WTC11 (cell line): Measurements from ENCODE around the gene GRAMD1A. TPM values are rescaled to one million over a fixed set of nuclear protein-coding genes. Genes with fewer than 3 reads are reported as not detected.

Experiments
- ARID4B ChIP-seq: sonication (generic); formaldehyde crosslinking; IDR thresholded peaks from 2 replicates; pipeline ENCODE4 v1.8.0; 2023; ENCODE audit warnings: missing genetic modification reagents, mild to moderate bottlenecking, borderline replicate concordance
- ATF1 ChIP-seq: sonication (generic); formaldehyde crosslinking; IDR thresholded peaks from 2 replicates; pipeline ENCODE4 v1.8.1; 2023; ENCODE audit warnings: mild to moderate bottlenecking, moderate library complexity, missing genetic modification reagents
- ETV6 ChIP-seq: sonication (generic); formaldehyde crosslinking; IDR thresholded peaks from 2 replicates; pipeline ENCODE4 v1.8.1; 2022; ENCODE audit warnings: mild to moderate bottlenecking, missing genetic modification reagents
- FOXP1 ChIP-seq: sonication (generic); formaldehyde crosslinking; IDR thresholded peaks from 2 replicates; pipeline ENCODE4 v1.8.0; 2022; ENCODE audit warnings: missing genetic modification reagents, mild to moderate bottlenecking, moderate library complexity, borderline replicate concordance
- HMGXB4 ChIP-seq: sonication (generic); formaldehyde crosslinking; IDR thresholded peaks from 2 replicates; pipeline ENCODE4 v1.8.1; 2023; ENCODE audit warnings: mild to moderate bottlenecking, moderate library complexity, missing genetic modification reagents
- MLX ChIP-seq: sonication (generic); formaldehyde crosslinking; IDR thresholded peaks from 2 replicates; pipeline ENCODE4 v1.8.1; 2023; ENCODE audit warnings: mild to moderate bottlenecking, missing genetic modification reagents, moderate library complexity
- MXD4 ChIP-seq: fragments of 250-450 bp; sonication (Bioruptor Pico); IDR thresholded peaks from 2 replicates; pipeline ENCODE4 v1.8.0; 2021; ENCODE audit warnings: mild to moderate bottlenecking, moderate library complexity, borderline replicate concordance
- NFE2L1 ChIP-seq: sonication (generic); formaldehyde crosslinking; IDR thresholded peaks from 2 replicates; pipeline ENCODE4 v1.8.1; 2023; ENCODE audit warnings: missing genetic modification reagents
- OVOL2 ChIP-seq: fragments of 250-450 bp; sonication (Bioruptor Pico); IDR thresholded peaks from 2 replicates; pipeline ENCODE4 v1.9.0; 2021; ENCODE audit warnings: mild to moderate bottlenecking, borderline replicate concordance
- SP1 ChIP-seq: sonication (generic); formaldehyde crosslinking; conservative IDR thresholded peaks from 2 replicates; pipeline ENCODE4 v1.8.1; 2022; ENCODE audit warnings: missing genetic modification reagents
- TEAD1 ChIP-seq: sonication (generic); formaldehyde crosslinking; IDR thresholded peaks from 2 replicates; pipeline ENCODE4 v1.8.0; 2022; ENCODE audit warnings: mild to moderate bottlenecking, missing genetic modification reagents
- TEAD4 ChIP-seq: sonication (generic); formaldehyde crosslinking; IDR thresholded peaks from 2 replicates; pipeline ENCODE4 v1.8.0; 2022; ENCODE audit warnings: mild to moderate bottlenecking, missing genetic modification reagents
- ZNF138 ChIP-seq: sonication (generic); formaldehyde crosslinking; conservative IDR thresholded peaks from 2 replicates; pipeline ENCODE4 v1.8.1; 2022; ENCODE audit warnings: mild to moderate bottlenecking, moderate library complexity, missing genetic modification reagents
- ZNF219 ChIP-seq: sonication (generic); formaldehyde crosslinking; IDR thresholded peaks from 2 replicates; pipeline ENCODE4 v1.8.0; 2023; ENCODE audit warnings: missing genetic modification reagents, mild to moderate bottlenecking, borderline replicate concordance
- total RNA-seq: library from RNA; stranded (reverse); gene quantifications from 3 replicates; pipeline ENCODE4 v1.2.3, GENCODE V29; 2021
- TF ChIP-seq, protein P1 (sequence below): sonication (generic); formaldehyde crosslinking; IDR thresholded peaks from 2 replicates; pipeline ENCODE4 v1.8.1; 2023; ENCODE audit warnings: mild to moderate bottlenecking, missing genetic modification reagents, borderline replicate concordance
- TF ChIP-seq, protein P2 (sequence below): sonication (generic); formaldehyde crosslinking; IDR thresholded peaks from 2 replicates; pipeline ENCODE4 v1.8.0; 2022; ENCODE audit warnings: missing genetic modification reagents

The GRAMD1A gene
- total RNA-seq, 1 experiment from 2014 or later, result 389 TPM

DNA sequence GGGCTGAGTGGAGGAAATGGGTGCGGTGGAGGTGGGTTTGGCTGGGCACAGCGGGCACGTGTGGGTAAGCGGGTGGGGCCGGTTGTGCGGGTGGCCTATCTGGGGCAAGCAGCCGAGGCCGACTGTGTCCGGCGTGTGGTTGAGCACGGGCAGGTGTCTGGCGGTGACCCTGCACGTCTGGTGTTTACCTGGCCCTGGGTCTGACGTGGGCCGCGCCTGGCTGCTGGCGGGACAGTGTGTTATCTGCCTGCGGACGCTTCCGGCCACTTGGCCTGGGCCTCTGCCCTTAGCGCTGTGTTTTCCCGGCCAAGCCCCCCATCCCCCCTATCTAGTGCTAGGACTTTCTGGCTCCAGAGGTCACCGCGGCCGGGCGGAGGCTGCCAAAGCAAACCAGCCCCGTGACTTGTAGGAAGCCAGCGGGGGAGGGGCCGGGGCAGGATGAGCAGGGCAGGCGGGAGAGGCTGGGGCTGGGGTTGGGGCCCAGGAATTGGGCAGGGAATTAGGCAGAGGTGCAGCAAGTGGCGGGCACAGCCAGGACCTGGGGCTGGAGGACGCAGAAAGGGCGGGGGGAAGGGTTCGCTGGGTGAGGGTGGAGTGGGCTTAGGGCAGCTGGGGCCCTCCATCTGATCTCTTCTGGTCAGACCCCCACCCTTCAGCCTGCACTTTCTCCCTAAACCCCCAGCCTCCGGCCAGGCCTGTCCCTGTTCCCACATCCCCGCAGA is 40.9 kb downstream of the GRAMD1A start (continued):
- TF ChIP-seq, protein P1, sequence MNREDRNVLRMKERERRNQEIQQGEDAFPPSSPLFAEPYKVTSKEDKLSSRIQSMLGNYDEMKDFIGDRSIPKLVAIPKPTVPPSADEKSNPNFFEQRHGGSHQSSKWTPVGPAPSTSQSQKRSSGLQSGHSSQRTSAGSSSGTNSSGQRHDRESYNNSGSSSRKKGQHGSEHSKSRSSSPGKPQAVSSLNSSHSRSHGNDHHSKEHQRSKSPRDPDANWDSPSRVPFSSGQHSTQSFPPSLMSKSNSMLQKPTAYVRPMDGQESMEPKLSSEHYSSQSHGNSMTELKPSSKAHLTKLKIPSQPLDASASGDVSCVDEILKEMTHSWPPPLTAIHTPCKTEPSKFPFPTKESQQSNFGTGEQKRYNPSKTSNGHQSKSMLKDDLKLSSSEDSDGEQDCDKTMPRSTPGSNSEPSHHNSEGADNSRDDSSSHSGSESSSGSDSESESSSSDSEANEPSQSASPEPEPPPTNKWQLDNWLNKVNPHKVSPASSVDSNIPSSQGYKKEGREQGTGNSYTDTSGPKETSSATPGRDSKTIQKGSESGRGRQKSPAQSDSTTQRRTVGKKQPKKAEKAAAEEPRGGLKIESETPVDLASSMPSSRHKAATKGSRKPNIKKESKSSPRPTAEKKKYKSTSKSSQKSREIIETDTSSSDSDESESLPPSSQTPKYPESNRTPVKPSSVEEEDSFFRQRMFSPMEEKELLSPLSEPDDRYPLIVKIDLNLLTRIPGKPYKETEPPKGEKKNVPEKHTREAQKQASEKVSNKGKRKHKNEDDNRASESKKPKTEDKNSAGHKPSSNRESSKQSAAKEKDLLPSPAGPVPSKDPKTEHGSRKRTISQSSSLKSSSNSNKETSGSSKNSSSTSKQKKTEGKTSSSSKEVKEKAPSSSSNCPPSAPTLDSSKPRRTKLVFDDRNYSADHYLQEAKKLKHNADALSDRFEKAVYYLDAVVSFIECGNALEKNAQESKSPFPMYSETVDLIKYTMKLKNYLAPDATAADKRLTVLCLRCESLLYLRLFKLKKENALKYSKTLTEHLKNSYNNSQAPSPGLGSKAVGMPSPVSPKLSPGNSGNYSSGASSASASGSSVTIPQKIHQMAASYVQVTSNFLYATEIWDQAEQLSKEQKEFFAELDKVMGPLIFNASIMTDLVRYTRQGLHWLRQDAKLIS (CRISPR knock-in tag), result no peak
- TF ChIP-seq ZNF138, result no peak
- peak; percentile 12; the same call in 1 of the 2 replicates for TF ChIP-seq FOXP1 (CRISPR knock-in tag)
- no peak for TF ChIP-seq TEAD4 (CRISPR knock-in tag)
- no peak for TF ChIP-seq MLX (CRISPR knock-in tag)
- peak; percentile 11; the same call in 1 of the 2 replicates for TF ChIP-seq NFE2L1 (CRISPR knock-in tag)
- TF ChIP-seq, protein P2, sequence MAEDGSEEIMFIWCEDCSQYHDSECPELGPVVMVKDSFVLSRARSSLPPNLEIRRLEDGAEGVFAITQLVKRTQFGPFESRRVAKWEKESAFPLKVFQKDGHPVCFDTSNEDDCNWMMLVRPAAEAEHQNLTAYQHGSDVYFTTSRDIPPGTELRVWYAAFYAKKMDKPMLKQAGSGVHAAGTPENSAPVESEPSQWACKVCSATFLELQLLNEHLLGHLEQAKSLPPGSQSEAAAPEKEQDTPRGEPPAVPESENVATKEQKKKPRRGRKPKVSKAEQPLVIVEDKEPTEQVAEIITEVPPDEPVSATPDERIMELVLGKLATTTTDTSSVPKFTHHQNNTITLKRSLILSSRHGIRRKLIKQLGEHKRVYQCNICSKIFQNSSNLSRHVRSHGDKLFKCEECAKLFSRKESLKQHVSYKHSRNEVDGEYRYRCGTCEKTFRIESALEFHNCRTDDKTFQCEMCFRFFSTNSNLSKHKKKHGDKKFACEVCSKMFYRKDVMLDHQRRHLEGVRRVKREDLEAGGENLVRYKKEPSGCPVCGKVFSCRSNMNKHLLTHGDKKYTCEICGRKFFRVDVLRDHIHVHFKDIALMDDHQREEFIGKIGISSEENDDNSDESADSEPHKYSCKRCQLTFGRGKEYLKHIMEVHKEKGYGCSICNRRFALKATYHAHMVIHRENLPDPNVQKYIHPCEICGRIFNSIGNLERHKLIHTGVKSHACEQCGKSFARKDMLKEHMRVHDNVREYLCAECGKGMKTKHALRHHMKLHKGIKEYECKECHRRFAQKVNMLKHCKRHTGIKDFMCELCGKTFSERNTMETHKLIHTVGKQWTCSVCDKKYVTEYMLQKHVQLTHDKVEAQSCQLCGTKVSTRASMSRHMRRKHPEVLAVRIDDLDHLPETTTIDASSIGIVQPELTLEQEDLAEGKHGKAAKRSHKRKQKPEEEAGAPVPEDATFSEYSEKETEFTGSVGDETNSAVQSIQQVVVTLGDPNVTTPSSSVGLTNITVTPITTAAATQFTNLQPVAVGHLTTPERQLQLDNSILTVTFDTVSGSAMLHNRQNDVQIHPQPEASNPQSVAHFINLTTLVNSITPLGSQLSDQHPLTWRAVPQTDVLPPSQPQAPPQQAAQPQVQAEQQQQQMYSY (CRISPR knock-in tag), result no peak
- no peak for TF ChIP-seq ZNF219
- no peak for TF ChIP-seq MXD4 (CRISPR knock-in tag)
- TF ChIP-seq ARID4B (CRISPR knock-in tag), result peak; percentile 68; the same call in 1 of the 2 replicates
- TF ChIP-seq OVOL2 (CRISPR knock-in tag), result no peak
- peak; percentile 59; the same call in 1 of the 2 replicates for TF ChIP-seq ETV6
- TF ChIP-seq ATF1 (CRISPR knock-in tag), result no peak
- TF ChIP-seq SP1 (CRISPR knock-in tag), result no peak
- TF ChIP-seq TEAD1 (CRISPR knock-in tag), result no peak
- no peak for TF ChIP-seq HMGXB4 (CRISPR knock-in tag)
